Measurements from ENCODE around the gene SCYL2. TPM values are rescaled to one million over a fixed set of nuclear protein-coding genes. Genes with fewer than 3 reads are reported as not detected.

Gene SCYL2
- total and polyA plus RNA-seq, 9 donors: 11.0 to 47.6 (median 37.1) TPM

- Histone ChIP-seq H3K4me3 (no peak overlapping the region), H3K27me3 (no peaks in the 10 kb centered on the region), H3K9me3 (no peaks in the 10 kb centered on the region), H3K36me3 (no peaks in the 10 kb centered on the region), H3K4me1 (ENCODE audit: insufficient read depth) (no peaks in the 10 kb centered on the region), H3K27ac (no peak overlapping the region)
- intact Hi-C loops (cut with DNase I): no loop called here
- 90 to 95% (median 94%) methylated on average over 1 of the region's 1 CpG for WGBS, 3 donors
- no peak for TF ChIP-seq EP300 (IDR thresholded peaks at IDR 0.05)
- TF ChIP-seq CTCF (IDR thresholded peaks at IDR 0.05): no peak
- no peak for TF ChIP-seq POLR2A (IDR thresholded peaks at IDR 0.05)
- DNase-seq: no peak
Measured at GRCh38 chr12:100368066-100368465, 101.1 kb downstream of the SCYL2 start.

- Histone ChIP-seq H3K4me1 (ENCODE audit: insufficient read depth) (no peaks in the 10 kb centered on the region), H3K36me3 (no peaks in the 10 kb centered on the region), H3K27ac (no peak overlapping the region), H3K27me3 (no peaks in the 10 kb centered on the region), H3K9me3 (no peaks in the 10 kb centered on the region), H3K4me3 (no peak overlapping the region)
- TF ChIP-seq POLR2A (IDR thresholded peaks at IDR 0.05) (no peak), CTCF (IDR thresholded peaks at IDR 0.05) (no peak), EP300 (IDR thresholded peaks at IDR 0.05) (no peak)
- 74 to 86% (median 77%) methylated on average over 6 of the region's 6 CpGs for WGBS, 3 donors
- no peak for DNase-seq
- intact Hi-C loops (cut with DNase I): no loop called here
Measured at GRCh38 chr12:100371146-100371545, 104.2 kb downstream of the SCYL2 start.

- Histone ChIP-seq H3K4me3 (no peak overlapping the region), H3K36me3 (no peaks in the 10 kb centered on the region), H3K4me1 (ENCODE audit: insufficient read depth) (no peaks in the 10 kb centered on the region), H3K27ac (no peak overlapping the region), H3K27me3 (no peaks in the 10 kb centered on the region), H3K9me3 (no peaks in the 10 kb centered on the region)
- WGBS, 3 donors: 52 to 57% (median 52%) methylated on average over 11 of the region's 11 CpGs
- DNase-seq: no peak
- intact Hi-C loops (cut with DNase I): no loop called here
- TF ChIP-seq EP300 (IDR thresholded peaks at IDR 0.05) (no peak), POLR2A (IDR thresholded peaks at IDR 0.05) (no peak), CTCF (IDR thresholded peaks at IDR 0.05) (no peak)
Measured at GRCh38 chr12:100372853-100373640, 106.1 kb downstream of the SCYL2 start.

GRCh38 chr12:100375038-100375735 is 108.2 kb downstream of the SCYL2 start:
- H3K4me1 ChIP-seq (ENCODE audit: insufficient read depth): no peaks in the 10 kb centered on the region
- no peak overlapping the region for H3K4me3 ChIP-seq
- peak; percentile 71 to 86 (median 81) for DNase-seq
- no peaks in the 10 kb centered on the region for H3K36me3 ChIP-seq
- no peaks in the 10 kb centered on the region for H3K27me3 ChIP-seq
- 19 to 22% (median 20%) methylated on average over 12 of the region's 12 CpGs for WGBS, 3 donors
- TF ChIP-seq CTCF (IDR thresholded peaks at IDR 0.05): no peak
- TF ChIP-seq EP300 (IDR thresholded peaks at IDR 0.05): no peak
- no peak for TF ChIP-seq POLR2A (IDR thresholded peaks at IDR 0.05)
- no peaks in the 10 kb centered on the region for H3K9me3 ChIP-seq
- intact Hi-C loops (cut with DNase I): no loop called here
- no peak overlapping the region for H3K27ac ChIP-seq

All from ovary (tissue), 9 donors.